ENCODE results near the gene IP6K3. TPM values are rescaled to one million over a fixed set of nuclear protein-coding genes. Genes with fewer than 3 reads are reported as not detected.

IP6K3 gene
- total and polyA plus RNA-seq, 2 donors (not counting 1 experiment from before 2014, with no cell fraction given), result not detected

GRCh38 chr6:33709605-33710295, 37.0 kb downstream of the IP6K3 start:
- Histone ChIP-seq H3K36me3 (replicated peaks in 1 of 2; ENCODE audit: control extremely low read depth in 1 of 2, control insufficient read depth in 1 of 2, extremely low read depth in 1 of 2, insufficient read depth in 2 of 2, low read length in 1 of 2) (peaks cover 1 to 15% of the 10 kb centered on the region in 2 experiments), H3K4me1 (ENCODE audit: control insufficient read depth in 2 of 2, insufficient read depth in 2 of 2, low read length in 2 of 2) (peaks cover 16 to 28% of the 10 kb centered on the region in 2 donors), H4K20me1 (ENCODE audit: control insufficient read depth, insufficient read depth, low read length, poor library complexity, severe bottlenecking) (no peaks in the 10 kb centered on the region), H3K9me3 (ENCODE audit: control extremely low read depth in 1 of 3, control insufficient read depth in 2 of 3, insufficient read depth in 1 of 3, low read length in 2 of 3) (peaks cover 0 to 4% (median 0%) of the 10 kb centered on the region in 3 donors), H3K27me3 (replicated peaks in 1 of 4; ENCODE audit: control extremely low read depth in 1 of 4, control insufficient read depth in 3 of 4, insufficient read depth in 4 of 4, low read length in 3 of 4) (no peaks in the 10 kb centered on the region), H3K79me2 (ENCODE audit: control insufficient read depth, insufficient read depth, low read length) (peaks cover 21% of the 10 kb centered on the region), H3K4me3 (ENCODE audit: control extremely low read depth in 1 of 5, extremely low read depth in 1 of 5, insufficient read depth in 1 of 5, low read depth in 2 of 5, low read length in 4 of 5) (no peak overlapping the region), H3K9ac (ENCODE audit: low read length) (no peak overlapping the region), H3K4me2 (replicated peaks; ENCODE audit: low read depth, low read length, poor library complexity, severe bottlenecking) (no peak overlapping the region), H3K27ac (ENCODE audit: low read length in 2 of 2) (no peak overlapping the region), H2AFZ (ENCODE audit: insufficient read depth, low read depth, low read length, poor library complexity, severe bottlenecking) (no peak overlapping the region)
- Mint-ChIP-seq H3K27ac (no peak overlapping the region), H3K9me3 (ENCODE audit: insufficient read depth) (no peaks in the 10 kb centered on the region), H3K4me1 (peaks cover 35% of the 10 kb centered on the region), H3K4me3 (peak overlapping the region; percentile 58), H3K27me3 (no peaks in the 10 kb centered on the region)
- intact Hi-C loops (cut with micrococcal nuclease), result no loop called here
- DNase-seq (no peak), ATAC-seq (ENCODE audit: low read depth) (no peak)
- ChIA-PET POLR2A (no interaction called here), CTCF (interaction anchor here (0.6 to 6.1 kb wide), 6 partner anchors 8 to 120 kb away, joined by 4 to 58 read pairs (median 6); no protein-coding TSS in a partner anchor)
- no peak for TF ChIP-seq EZH2 (IDR thresholded peaks at IDR 0.05; ENCODE audit: borderline replicate concordance, insufficient read depth, low read depth, low read length, poor library complexity, severe bottlenecking)
- no peak for TF ChIP-seq CTCF (IDR thresholded peaks at IDR 0.05)
- 93% methylated on average over 10 of the region's 10 CpGs for WGBS (ENCODE audit: insufficient coverage)

GRCh38 chr6:33708516-33709204, 38.0 kb downstream of the IP6K3 start:
- no peak overlapping the region for H3K4me2 ChIP-seq (replicated peaks; ENCODE audit: low read depth, low read length, poor library complexity, severe bottlenecking)
- intact Hi-C loops (cut with micrococcal nuclease), result no loop called here
- POLR2A ChIA-PET, result no interaction called here
- peaks cover 0 to 4% (median 0%) of the 10 kb centered on the region in 3 donors for H3K9me3 ChIP-seq (ENCODE audit: control extremely low read depth in 1 of 3, control insufficient read depth in 2 of 3, insufficient read depth in 1 of 3, low read length in 2 of 3)
- peaks cover 1 to 15% of the 10 kb centered on the region in 2 experiments for H3K36me3 ChIP-seq (replicated peaks in 1 of 2; ENCODE audit: control extremely low read depth in 1 of 2, control insufficient read depth in 1 of 2, extremely low read depth in 1 of 2, insufficient read depth in 2 of 2, low read length in 1 of 2)
- H3K4me3 ChIP-seq (ENCODE audit: control extremely low read depth in 1 of 5, extremely low read depth in 1 of 5, insufficient read depth in 1 of 5, low read depth in 2 of 5, low read length in 4 of 5), result no peak overlapping the region
- H3K27ac ChIP-seq (ENCODE audit: low read length in 2 of 2), result no peak overlapping the region
- H3K4me3 Mint-ChIP-seq, result no peak overlapping the region
- H3K4me1 ChIP-seq (ENCODE audit: control insufficient read depth in 2 of 2, insufficient read depth in 2 of 2, low read length in 2 of 2), result peaks cover 16 to 25% of the 10 kb centered on the region in 2 donors
- no peaks in the 10 kb centered on the region for H3K27me3 Mint-ChIP-seq
- no peaks in the 10 kb centered on the region for H3K9me3 Mint-ChIP-seq (ENCODE audit: insufficient read depth)
- DNase-seq (no peak), ATAC-seq (ENCODE audit: low read depth) (no peak)
- H3K79me2 ChIP-seq (ENCODE audit: control insufficient read depth, insufficient read depth, low read length), result peaks cover 23% of the 10 kb centered on the region
- CTCF ChIA-PET, result interaction anchor here (0.7 to 6.1 kb wide), 7 partner anchors 7 to 129 kb away, joined by 3 to 58 read pairs (median 5); partner anchors contain the start of gene BAK1
- WGBS (ENCODE audit: insufficient coverage), result 94% methylated on average over 10 of the region's 10 CpGs
- no peak overlapping the region for H3K9ac ChIP-seq (ENCODE audit: low read length)
- H2AFZ ChIP-seq (ENCODE audit: insufficient read depth, low read depth, low read length, poor library complexity, severe bottlenecking), result no peak overlapping the region
- no peaks in the 10 kb centered on the region for H3K27me3 ChIP-seq (replicated peaks in 1 of 4; ENCODE audit: control extremely low read depth in 1 of 4, control insufficient read depth in 3 of 4, insufficient read depth in 4 of 4, low read length in 3 of 4)
- no peak overlapping the region for H3K27ac Mint-ChIP-seq
- H4K20me1 ChIP-seq (ENCODE audit: control insufficient read depth, insufficient read depth, low read length, poor library complexity, severe bottlenecking), result no peaks in the 10 kb centered on the region
- TF ChIP-seq EZH2 (IDR thresholded peaks at IDR 0.05; ENCODE audit: borderline replicate concordance, insufficient read depth, low read depth, low read length, poor library complexity, severe bottlenecking), result no peak
- no peak for TF ChIP-seq CTCF (IDR thresholded peaks at IDR 0.05)
- H3K4me1 Mint-ChIP-seq, result peaks cover 40% of the 10 kb centered on the region
